Endodermal cell (in vitro differentiated cells): ENCODE data around the gene HBE1. TPM values are rescaled to one million over a fixed set of nuclear protein-coding genes. Genes with fewer than 3 reads are reported as not detected.

Source experiments
- DNase-seq: peaks from one replicate; pipeline ENCODE4 v3.0.0-alpha.2; 2017
- H3K27ac ChIP-seq: 2 replicates; pipeline ENCODE4 v1.5.1; 2013; ENCODE audit warnings: mild to moderate bottlenecking, low read depth, low read length, moderate library complexity
- H3K27me3 ChIP-seq: 2 replicates; pipeline ENCODE4 v1.6.1; 2013; ENCODE audit warnings: mild to moderate bottlenecking, low read length, moderate library complexity; ENCODE audit not compliant: insufficient read depth, control insufficient read depth, poor library complexity, severe bottlenecking
- H3K36me3 ChIP-seq: 2 replicates; pipeline ENCODE4 v1.7.0; 2013; ENCODE audit warnings: mild to moderate bottlenecking, low read length, moderate library complexity; ENCODE audit not compliant: control insufficient read depth, insufficient read depth
- H3K4me1 ChIP-seq: one replicate; pipeline ENCODE4 v1.7.0; 2013; ENCODE audit warnings: low read length; ENCODE audit not compliant: control insufficient read depth, insufficient read depth
- H3K4me3 ChIP-seq: 2 replicates; pipeline ENCODE4 v1.5.1; 2013; ENCODE audit warnings: mild to moderate bottlenecking, low read length, moderate library complexity
- H3K9ac ChIP-seq: 2 replicates; pipeline ENCODE4 v1.6.1; 2013; ENCODE audit warnings: mild to moderate bottlenecking, low read length, moderate library complexity; ENCODE audit not compliant: poor library complexity, severe bottlenecking; ENCODE audit errors: extremely low read depth
- H3K9me3 ChIP-seq: 2 replicates; pipeline ENCODE4 v1.6.1; 2013; ENCODE audit warnings: mild to moderate bottlenecking, low read length, moderate library complexity; ENCODE audit not compliant: control insufficient read depth
- H3K27ac Mint-ChIP-seq: 2 replicates; pipeline ENCODE4 v1.8.0; 2020; ENCODE audit warnings: mixed read lengths
- H3K27me3 Mint-ChIP-seq: 2 replicates; pipeline ENCODE4 v1.8.0; 2021; ENCODE audit warnings: mild to moderate bottlenecking, mixed read lengths; ENCODE audit not compliant: insufficient read depth
- H3K36me3 Mint-ChIP-seq: 2 replicates; pipeline ENCODE4 v1.8.0; 2020; ENCODE audit warnings: low read depth, mixed read lengths
- H3K4me1 Mint-ChIP-seq: 2 replicates; pipeline ENCODE4 v1.8.0; 2020; ENCODE audit warnings: mixed read lengths
- H3K4me3 Mint-ChIP-seq: 2 replicates; pipeline ENCODE4 v1.8.0; 2020; ENCODE audit warnings: mild to moderate bottlenecking, moderate library complexity, mixed read lengths
- H3K9me3 Mint-ChIP-seq: 2 replicates; pipeline ENCODE4 v1.8.0; 2020; ENCODE audit warnings: mild to moderate bottlenecking, mixed read lengths
- CTCF ChIP-seq: fragments of 200-600 bp; sonication (generic); conservative IDR thresholded peaks from 2 replicates; pipeline ENCODE4 v1.5.0; 2021; ENCODE audit warnings: antibody characterized with exemption, mild to moderate bottlenecking
- WGBS, 2 experiments: methylation state at CpG; one replicate each; pipeline versions ENCODE4 v1.1.5 to v1.1.7; 2013; ENCODE audit warnings: missing lambda C conversion rate in 2 of 2, mixed read lengths in 1 of 2; ENCODE audit not compliant: insufficient coverage in 1 of 2, insufficient read length in 1 of 2; 5-methylcytosine and 5-hydroxymethylcytosine counted together
- total RNA-seq, 2 donors: library from RNA; stranded (reverse); fragmentation: NEBNext Ultra II Directional in 1 of 2; extraction: Animal tissue kit (Norgen Biotek cat#: 25700) in 1 of 2; gene quantifications; 2 replicates in 1 of 2; 3 replicates in 1 of 2; pipeline ENCODE4 v1.2.1, GENCODE V29; 2021

HBE1 gene
- total RNA-seq, 2 donors from 2014 or later, result 0.81 to 6.1 TPM

GRCh38 chr11:5252919-5253265, 16.9 kb downstream of the HBE1 start:
- no peak overlapping the region for H3K9ac ChIP-seq
- no peaks in the 10 kb centered on the region for H3K9me3 Mint-ChIP-seq
- H3K36me3 ChIP-seq, result no peaks in the 10 kb centered on the region
- no peaks in the 10 kb centered on the region for H3K27me3 Mint-ChIP-seq
- H3K27ac Mint-ChIP-seq, result no peak overlapping the region
- DNase-seq, result no peak
- H3K4me3 ChIP-seq, result no peak overlapping the region
- no peak for TF ChIP-seq CTCF
- WGBS, 2 experiments, result 95 to 100% methylated on average over 1 of the region's 1 CpG
- H3K9me3 ChIP-seq, result no peaks in the 10 kb centered on the region
- H3K27ac ChIP-seq, result no peak overlapping the region
- H3K36me3 Mint-ChIP-seq, result no peaks in the 10 kb centered on the region
- no peak overlapping the region for H3K4me3 Mint-ChIP-seq
- H3K4me1 Mint-ChIP-seq, result peaks cover 20% of the 10 kb centered on the region
- H3K27me3 ChIP-seq, result no peaks in the 10 kb centered on the region
- no peaks in the 10 kb centered on the region for H3K4me1 ChIP-seq

GRCh38 chr11:5252192-5252918, 17.4 kb downstream of the HBE1 start:
- H3K4me1 Mint-ChIP-seq, result peaks cover 15% of the 10 kb centered on the region
- TF ChIP-seq CTCF, result no peak
- H3K36me3 Mint-ChIP-seq, result no peaks in the 10 kb centered on the region
- Histone ChIP-seq H3K9ac (no peak overlapping the region), H3K4me3 (no peak overlapping the region), H3K27ac (no peak overlapping the region), H3K9me3 (no peaks in the 10 kb centered on the region), H3K27me3 (no peaks in the 10 kb centered on the region), H3K4me1 (no peaks in the 10 kb centered on the region), H3K36me3 (no peaks in the 10 kb centered on the region)
- WGBS, 2 experiments, result 92 to 93% methylated on average over 6 to 9 of the region's 9 CpGs
- no peaks in the 10 kb centered on the region for H3K9me3 Mint-ChIP-seq
- DNase-seq, result no peak
- H3K27ac Mint-ChIP-seq, result no peak overlapping the region
- no peak overlapping the region for H3K4me3 Mint-ChIP-seq
- H3K27me3 Mint-ChIP-seq, result no peaks in the 10 kb centered on the region

- Histone ChIP-seq H3K36me3 (no peaks in the 10 kb centered on the region), H3K4me1 (no peaks in the 10 kb centered on the region), H3K9me3 (no peaks in the 10 kb centered on the region), H3K9ac (no peak overlapping the region), H3K27me3 (no peaks in the 10 kb centered on the region), H3K27ac (no peak overlapping the region), H3K4me3 (no peak overlapping the region)
- Mint-ChIP-seq H3K4me3 (no peak overlapping the region), H3K9me3 (no peaks in the 10 kb centered on the region), H3K27ac (no peak overlapping the region), H3K4me1 (peaks cover 10% of the 10 kb centered on the region), H3K27me3 (no peaks in the 10 kb centered on the region), H3K36me3 (no peaks in the 10 kb centered on the region)
- WGBS, 2 experiments, result 78 to 91% methylated on average over 1 to 2 of the region's 2 CpGs
- no peak for TF ChIP-seq CTCF
- DNase-seq, result no peak
Observed at GRCh38 chr11:5251746-5252145, 18.0 kb downstream of the HBE1 start.
